GM10248 (cell line): ENCODE measurements around the gene TMEFF2.

Source experiments
- CTCF ChIA-PET: fragments of 300-600 bp; sonication (Branson Sonifier 250); formaldehyde crosslinking; extraction: SDS; loops from one replicate; lab custom pipeline; 2021; ENCODE audit warnings: antibody characterized with exemption; lab: Yijun Ruan, JAX
- POLR2A ChIA-PET: fragments of 350-650 bp; sonication (Branson Sonifier 250); formaldehyde crosslinking; extraction: SDS; loops from one replicate; lab custom pipeline; 2020; ENCODE audit warnings: antibody characterized with exemption; lab: Yijun Ruan, JAX
- DNase-seq: peaks from one replicate; pipeline ENCODE4 v3.0.0; 2012; ENCODE audit errors: extremely low spot score
- CTCF ChIP-seq: IDR thresholded peaks from 2 replicates; pipeline ENCODE4 v1.5.1; 2012; ENCODE audit warnings: mild to moderate bottlenecking, low read depth; ENCODE audit errors: extremely low read depth, missing control alignments, control extremely low read depth

TMEFF2 gene

GRCh38 chr2:192218377-192218776, 23.6 kb upstream of the TMEFF2 start:
- ChIA-PET POLR2A (no interaction called here), CTCF (interaction anchor here (1.5 kb wide), 1 partner anchor 31 kb away, joined by 4 read pairs; no protein-coding TSS in a partner anchor)
- no peak for TF ChIP-seq CTCF
- no peak for DNase-seq

GRCh38 chr2:192216336-192216735, 21.6 kb upstream of the TMEFF2 start:
- POLR2A ChIA-PET: no interaction called here
- no peak for TF ChIP-seq CTCF
- DNase-seq: no peak
- CTCF ChIA-PET: interaction anchor here (2.1 kb wide), 1 partner anchor 10 kb away, joined by 5 read pairs; no protein-coding TSS in a partner anchor

GRCh38 chr2:192215096-192215877, 20.6 kb upstream of the TMEFF2 start:
- POLR2A ChIA-PET: no interaction called here
- CTCF ChIA-PET: interaction anchor here (0.7 to 2.1 kb wide), 5 partner anchors 8 to 53 kb away, joined by 3 to 5 read pairs (median 3); no protein-coding TSS in a partner anchor
- DNase-seq: no peak
- no peak for TF ChIP-seq CTCF

- TF ChIP-seq CTCF: no peak
- ChIA-PET CTCF (no interaction called here), POLR2A (no interaction called here)
- DNase-seq: no peak
Measured at GRCh38 chr2:192208848-192209247, 14.1 kb upstream of the TMEFF2 start.

GRCh38 chr2:192206399-192206798, 11.7 kb upstream of the TMEFF2 start:
- no peak for TF ChIP-seq CTCF
- no peak for DNase-seq
- ChIA-PET POLR2A (no interaction called here), CTCF (interaction anchor here (0.7 to 1.9 kb wide), 5 partner anchors 9 to 17 kb away, joined by 3 to 6 read pairs (median 5); partner anchors contain the start of gene TMEFF2)

GRCh38 chr2:192203876-192204275, 9.1 kb upstream of the TMEFF2 start:
- POLR2A ChIA-PET: no interaction called here
- DNase-seq: no peak
- CTCF ChIA-PET: interaction anchor here (1.4 kb wide), 1 partner anchor 37 kb away, joined by 3 read pairs; no protein-coding TSS in a partner anchor
- TF ChIP-seq CTCF: no peak
